Neural cell (in vitro differentiated cells): ENCODE results near the gene RYR2. TPM values are rescaled to one million over a fixed set of nuclear protein-coding genes. Genes with fewer than 3 reads are reported as not detected.

ENCODE experiments used
- H2AFZ ChIP-seq: fragments of 200-600, 300-800 bp; sonication (generic), shearing (Covaris generic); 2 replicates; pipeline ENCODE4 v1.6.0; 2014; ENCODE audit warnings: low read depth, mild to moderate bottlenecking, antibody characterized with exemption, low read length, moderate library complexity
- H3F3A ChIP-seq: fragments of 200-600 bp; shearing (Covaris generic); 2 replicates; pipeline ENCODE4 v1.6.1; 2016; ENCODE audit warnings: mild to moderate bottlenecking, moderate library complexity, mixed read lengths, antibody characterized with exemption, low read length; ENCODE audit not compliant: insufficient read depth, poor library complexity, severe bottlenecking
- H3K27ac ChIP-seq: fragments of 200-600, 300-800 bp; sonication (generic), shearing (Covaris generic); 2 replicates; pipeline ENCODE4 v1.5.1; 2014; ENCODE audit warnings: mild to moderate bottlenecking, low read length, moderate library complexity
- H3K27me3 ChIP-seq: fragments of 300-800, 200-600 bp; sonication (generic), shearing (Covaris generic); 2 replicates; pipeline ENCODE4 v1.6.0; 2014; ENCODE audit warnings: mild to moderate bottlenecking, low read depth, low read length, moderate library complexity; ENCODE audit not compliant: insufficient read depth
- H3K36me3 ChIP-seq: fragments of 300-800, 200-600 bp; sonication (generic), shearing (Covaris generic); 2 replicates; pipeline ENCODE4 v1.5.1; 2014; ENCODE audit warnings: mild to moderate bottlenecking, antibody characterized with exemption, low read length, moderate library complexity; ENCODE audit not compliant: insufficient read depth
- H3K4me2 ChIP-seq: fragments of 300-800, 200-600 bp; sonication (generic), shearing (Covaris generic); 2 replicates; pipeline ENCODE4 v1.6.0; 2014; ENCODE audit warnings: mild to moderate bottlenecking, low read length
- H3K4me3 ChIP-seq: fragments of 300-800, 200-600 bp; sonication (generic), shearing (Covaris generic); 2 replicates; pipeline ENCODE4 v1.5.1; 2014; ENCODE audit warnings: mild to moderate bottlenecking, low read length, moderate library complexity
- H3K79me2 ChIP-seq: fragments of 200-600 bp; shearing (Covaris generic); replicated peaks from 2 replicates; pipeline ENCODE4 v1.6.0; 2014; ENCODE audit warnings: mild to moderate bottlenecking, low read length, moderate library complexity; ENCODE audit not compliant: insufficient read depth
- H3K9ac ChIP-seq: fragments of 300-800, 200-600 bp; sonication (generic), shearing (Covaris generic); 2 replicates; pipeline ENCODE4 v1.6.1; 2016; ENCODE audit warnings: mild to moderate bottlenecking, low read length, mixed read lengths
- H3K9me2 ChIP-seq: fragments of 200-600 bp; shearing (Covaris generic); 2 replicates; pipeline ENCODE4 v1.6.1; 2016; ENCODE audit warnings: mild to moderate bottlenecking, low read length, mixed read lengths; ENCODE audit not compliant: insufficient read depth
- H3K9me3 ChIP-seq: fragments of 200-600, 300-800 bp; sonication (generic), shearing (Covaris generic); 2 replicates; pipeline ENCODE4 v1.6.1; 2016; ENCODE audit warnings: mild to moderate bottlenecking, mixed run types, low read length, moderate library complexity, mixed read lengths
- H4K20me1 ChIP-seq: fragments of 200-600 bp; shearing (Covaris generic); 2 replicates; pipeline ENCODE4 v1.6.1; 2016; ENCODE audit warnings: mild to moderate bottlenecking, mixed run types; ENCODE audit not compliant: insufficient read depth
- EP300 ChIP-seq: fragments of 450-650 bp; conservative IDR thresholded peaks from 2 replicates; pipeline ENCODE4 v1.6.1; 2014; ENCODE audit warnings: antibody characterized with exemption, mild to moderate bottlenecking, moderate library complexity; ENCODE audit not compliant: poor library complexity, severe bottlenecking
- EZH2 ChIP-seq: fragments of 200-600, 300-800 bp; shearing (Covaris generic), sonication (generic); IDR thresholded peaks from 2 replicates; pipeline ENCODE4 v1.6.1; 2014; ENCODE audit warnings: antibody characterized with exemption, low read length, borderline replicate concordance, mild to moderate bottlenecking; ENCODE audit not compliant: insufficient read depth, poor library complexity, severe bottlenecking
- MXI1 ChIP-seq: fragments of 450-650 bp; conservative IDR thresholded peaks from 2 replicates; pipeline ENCODE4 v1.6.1; 2014; ENCODE audit warnings: antibody characterized with exemption, mild to moderate bottlenecking; ENCODE audit not compliant: poor library complexity, severe bottlenecking
- POLR2AphosphoS5 ChIP-seq: IDR thresholded peaks from 2 replicates; pipeline ENCODE4 v1.6.1; 2012
- RAD21 ChIP-seq: fragments of 450-650 bp; conservative IDR thresholded peaks from 2 replicates; pipeline ENCODE4 v1.6.1; 2014; ENCODE audit warnings: antibody characterized with exemption, mild to moderate bottlenecking, moderate library complexity
- SMC3 ChIP-seq: fragments of 450-650 bp; conservative IDR thresholded peaks from 2 replicates; pipeline ENCODE4 v1.6.1; 2014; ENCODE audit warnings: antibody characterized with exemption, mild to moderate bottlenecking, moderate library complexity; ENCODE audit not compliant: poor library complexity
- TAF1 ChIP-seq: IDR thresholded peaks from 2 replicates; pipeline ENCODE4 v1.6.1; 2012; ENCODE audit warnings: low read depth
- polyA plus RNA-seq: library from polyadenylated mRNA; depleted of rRNA; stranded (reverse); fragments of >200 nt; gene quantifications from 2 replicates; pipeline ENCODE4 v1.2.3, GENCODE V29; 2014
- TF ChIP-seq, protein P1 (sequence below): IDR thresholded peaks from 2 replicates; pipeline ENCODE4 v1.6.1; 2012; ENCODE audit warnings: borderline replicate concordance
- TF ChIP-seq, protein P2 (sequence below): fragments of 450-650 bp; IDR thresholded peaks from 2 replicates; pipeline ENCODE4 v1.5.1; 2014; ENCODE audit warnings: antibody characterized with exemption, mild to moderate bottlenecking, moderate library complexity; ENCODE audit not compliant: poor library complexity, severe bottlenecking

Gene RYR2
- polyA plus RNA-seq, 1 donor from 2014 or later: 3.8 TPM

DNA sequence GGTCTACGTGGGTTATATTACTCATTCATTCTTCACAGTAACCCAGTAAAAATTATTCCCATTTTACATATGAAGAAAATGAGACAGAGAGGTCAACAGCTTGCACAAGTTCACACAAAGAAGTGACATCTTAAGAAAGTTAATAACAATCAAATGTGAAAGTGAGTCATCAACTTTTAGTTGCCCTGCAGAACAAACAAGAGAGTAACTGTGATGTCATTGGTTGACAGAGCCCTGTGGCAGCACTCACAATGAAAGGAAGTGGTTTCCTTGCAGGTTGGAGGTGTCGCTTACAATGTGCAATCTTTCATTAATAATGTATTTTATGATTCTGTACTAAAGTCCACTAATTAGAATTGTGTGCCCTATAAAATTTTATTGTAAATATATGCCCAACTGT, 369.6 kb downstream of the RYR2 start:
- no peaks in the 10 kb centered on the region for H3F3A ChIP-seq
- no peaks in the 10 kb centered on the region for H3K36me3 ChIP-seq
- no peaks in the 10 kb centered on the region for H4K20me1 ChIP-seq
- H3K79me2 ChIP-seq: no peaks in the 10 kb centered on the region
- H3K27me3 ChIP-seq: no peaks in the 10 kb centered on the region
- TF ChIP-seq, protein P1, sequence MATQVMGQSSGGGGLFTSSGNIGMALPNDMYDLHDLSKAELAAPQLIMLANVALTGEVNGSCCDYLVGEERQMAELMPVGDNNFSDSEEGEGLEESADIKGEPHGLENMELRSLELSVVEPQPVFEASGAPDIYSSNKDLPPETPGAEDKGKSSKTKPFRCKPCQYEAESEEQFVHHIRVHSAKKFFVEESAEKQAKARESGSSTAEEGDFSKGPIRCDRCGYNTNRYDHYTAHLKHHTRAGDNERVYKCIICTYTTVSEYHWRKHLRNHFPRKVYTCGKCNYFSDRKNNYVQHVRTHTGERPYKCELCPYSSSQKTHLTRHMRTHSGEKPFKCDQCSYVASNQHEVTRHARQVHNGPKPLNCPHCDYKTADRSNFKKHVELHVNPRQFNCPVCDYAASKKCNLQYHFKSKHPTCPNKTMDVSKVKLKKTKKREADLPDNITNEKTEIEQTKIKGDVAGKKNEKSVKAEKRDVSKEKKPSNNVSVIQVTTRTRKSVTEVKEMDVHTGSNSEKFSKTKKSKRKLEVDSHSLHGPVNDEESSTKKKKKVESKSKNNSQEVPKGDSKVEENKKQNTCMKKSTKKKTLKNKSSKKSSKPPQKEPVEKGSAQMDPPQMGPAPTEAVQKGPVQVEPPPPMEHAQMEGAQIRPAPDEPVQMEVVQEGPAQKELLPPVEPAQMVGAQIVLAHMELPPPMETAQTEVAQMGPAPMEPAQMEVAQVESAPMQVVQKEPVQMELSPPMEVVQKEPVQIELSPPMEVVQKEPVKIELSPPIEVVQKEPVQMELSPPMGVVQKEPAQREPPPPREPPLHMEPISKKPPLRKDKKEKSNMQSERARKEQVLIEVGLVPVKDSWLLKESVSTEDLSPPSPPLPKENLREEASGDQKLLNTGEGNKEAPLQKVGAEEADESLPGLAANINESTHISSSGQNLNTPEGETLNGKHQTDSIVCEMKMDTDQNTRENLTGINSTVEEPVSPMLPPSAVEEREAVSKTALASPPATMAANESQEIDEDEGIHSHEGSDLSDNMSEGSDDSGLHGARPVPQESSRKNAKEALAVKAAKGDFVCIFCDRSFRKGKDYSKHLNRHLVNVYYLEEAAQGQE: no peak
- TF ChIP-seq, protein P2, sequence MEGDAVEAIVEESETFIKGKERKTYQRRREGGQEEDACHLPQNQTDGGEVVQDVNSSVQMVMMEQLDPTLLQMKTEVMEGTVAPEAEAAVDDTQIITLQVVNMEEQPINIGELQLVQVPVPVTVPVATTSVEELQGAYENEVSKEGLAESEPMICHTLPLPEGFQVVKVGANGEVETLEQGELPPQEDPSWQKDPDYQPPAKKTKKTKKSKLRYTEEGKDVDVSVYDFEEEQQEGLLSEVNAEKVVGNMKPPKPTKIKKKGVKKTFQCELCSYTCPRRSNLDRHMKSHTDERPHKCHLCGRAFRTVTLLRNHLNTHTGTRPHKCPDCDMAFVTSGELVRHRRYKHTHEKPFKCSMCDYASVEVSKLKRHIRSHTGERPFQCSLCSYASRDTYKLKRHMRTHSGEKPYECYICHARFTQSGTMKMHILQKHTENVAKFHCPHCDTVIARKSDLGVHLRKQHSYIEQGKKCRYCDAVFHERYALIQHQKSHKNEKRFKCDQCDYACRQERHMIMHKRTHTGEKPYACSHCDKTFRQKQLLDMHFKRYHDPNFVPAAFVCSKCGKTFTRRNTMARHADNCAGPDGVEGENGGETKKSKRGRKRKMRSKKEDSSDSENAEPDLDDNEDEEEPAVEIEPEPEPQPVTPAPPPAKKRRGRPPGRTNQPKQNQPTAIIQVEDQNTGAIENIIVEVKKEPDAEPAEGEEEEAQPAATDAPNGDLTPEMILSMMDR: no peak
- TF ChIP-seq SMC3 (no peak), EZH2 (no peak), TAF1 (no peak), RAD21 (no peak), EP300 (no peak), MXI1 (no peak), POLR2AphosphoS5 (no peak)
- H3K9me3 ChIP-seq: no peaks in the 10 kb centered on the region
- H3K9me2 ChIP-seq: no peaks in the 10 kb centered on the region
- no peak overlapping the region for H3K4me2 ChIP-seq
- no peak overlapping the region for H2AFZ ChIP-seq
- no peak overlapping the region for H3K4me3 ChIP-seq
- H3K9ac ChIP-seq: no peak overlapping the region
- peak overlapping the region; percentile 22 for H3K27ac ChIP-seq

DNA sequence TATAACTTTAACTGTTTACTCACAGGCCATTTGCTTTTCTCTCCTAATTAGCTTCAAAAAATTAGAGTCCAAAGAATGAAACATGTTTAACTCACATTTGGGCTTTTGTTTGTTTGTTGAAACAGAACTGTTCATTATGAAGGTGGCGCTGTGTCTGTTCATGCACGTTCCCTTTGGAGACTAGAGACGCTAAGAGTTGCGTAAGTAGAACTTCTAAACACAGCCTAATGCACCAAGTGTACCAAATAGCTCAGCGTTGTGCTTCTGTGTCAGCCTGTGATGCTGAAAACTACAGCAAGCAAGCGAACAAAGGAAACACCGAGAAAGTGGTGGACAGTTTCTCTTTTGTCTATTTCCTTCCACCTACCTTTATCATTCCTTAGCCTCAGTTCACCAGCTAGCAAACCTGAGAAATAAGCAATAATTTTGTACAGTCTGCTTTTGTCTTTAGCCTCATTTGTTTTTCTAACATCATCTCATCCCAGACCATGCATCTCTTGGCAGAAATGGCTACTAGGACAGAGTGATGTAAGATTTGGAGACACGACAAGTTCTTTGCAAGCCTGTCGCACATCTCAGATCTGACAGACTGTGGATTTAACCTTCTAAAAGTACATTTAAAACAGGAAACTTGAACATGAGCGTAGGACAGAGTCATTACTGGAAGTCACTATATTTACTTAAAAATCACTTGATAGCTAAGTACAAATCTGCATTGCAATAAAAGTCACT, 375.1 kb downstream of the RYR2 start:
- H2AFZ ChIP-seq: no peak overlapping the region

More for the DNA sequence above, 375.1 kb downstream of the RYR2 start:
- H3K4me2 ChIP-seq: no peak overlapping the region
- H4K20me1 ChIP-seq: no peaks in the 10 kb centered on the region
- TF ChIP-seq, protein P2: no peak
- TF ChIP-seq EP300: no peak
- TF ChIP-seq POLR2AphosphoS5: no peak
- TF ChIP-seq EZH2: no peak
- TF ChIP-seq RAD21: no peak
- no peak overlapping the region for H3K4me3 ChIP-seq
- no peaks in the 10 kb centered on the region for H3K9me3 ChIP-seq
- no peaks in the 10 kb centered on the region for H3F3A ChIP-seq
- H3K9me2 ChIP-seq: no peaks in the 10 kb centered on the region
- H3K27me3 ChIP-seq: no peaks in the 10 kb centered on the region
- H3K79me2 ChIP-seq: no peaks in the 10 kb centered on the region
- H3K36me3 ChIP-seq: no peaks in the 10 kb centered on the region
- no peak overlapping the region for H3K27ac ChIP-seq
- H3K9ac ChIP-seq: no peak overlapping the region
